Measurements from ENCODE around the gene PHF21B. TPM values are rescaled to one million over a fixed set of nuclear protein-coding genes. Genes with fewer than 3 reads are reported as not detected.

The PHF21B gene
- total and polyA plus RNA-seq, 2 donors (not counting 1 experiment from before 2014, with no cell fraction given) = 0.17 TPM; not detected in 1

DNA sequence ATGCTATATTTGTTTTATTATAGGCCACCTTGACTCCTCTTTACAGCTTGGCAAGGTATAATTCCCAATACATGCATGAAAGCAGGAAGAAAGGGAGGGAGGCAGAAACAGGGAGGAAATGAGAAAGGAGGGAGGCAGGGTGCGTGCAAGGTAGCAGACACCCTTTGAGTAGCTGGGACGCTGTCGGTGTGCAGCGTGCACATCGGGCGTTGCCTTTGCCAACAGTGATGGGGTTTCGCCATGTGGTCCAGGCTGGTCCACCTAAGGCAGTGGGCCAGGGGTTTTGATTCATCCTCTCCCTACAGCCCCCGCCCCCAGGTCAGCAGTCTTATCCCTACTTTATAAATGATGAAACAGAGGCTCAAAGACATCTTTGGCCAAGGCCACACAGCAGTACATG lies 25.0 kb upstream of the PHF21B start:
- no peak overlapping the region for H3K4me2 ChIP-seq (ENCODE audit: extremely low read depth, insufficient read depth, low read length)
- H3K4me3 ChIP-seq (replicated peaks in 1 of 4; ENCODE audit: control extremely low read depth in 1 of 4, insufficient read depth in 1 of 4, low read depth in 3 of 4, low read length in 4 of 4) = no peak overlapping the region
- H3K27ac ChIP-seq (ENCODE audit: insufficient read depth, low read length) = no peak overlapping the region
- H3K36me3 ChIP-seq (ENCODE audit: control insufficient read depth, insufficient read depth, low read length) = no peaks in the 10 kb centered on the region
- peaks cover 5% of the 10 kb centered on the region for H3K27me3 ChIP-seq (ENCODE audit: control insufficient read depth, insufficient read depth, low read length)
- H3K4me1 ChIP-seq (ENCODE audit: control insufficient read depth, extremely low read depth, insufficient read depth, low read length) = no peaks in the 10 kb centered on the region
- no peaks in the 10 kb centered on the region for H3K79me2 ChIP-seq (ENCODE audit: control insufficient read depth, insufficient read depth, low read length)
- no peak overlapping the region for H3K9ac ChIP-seq (ENCODE audit: insufficient read depth, low read length)
- DNase-seq (ENCODE audit: low read depth in 2 of 2) = no peak
- no peaks in the 10 kb centered on the region for H4K20me1 ChIP-seq (ENCODE audit: control insufficient read depth, extremely low read depth, insufficient read depth, low read length)
- no peaks in the 10 kb centered on the region for H3K9me3 ChIP-seq (ENCODE audit: control insufficient read depth, insufficient read depth, low read depth, low read length)
- no peak for TF ChIP-seq EZH2 (IDR thresholded peaks at IDR 0.05; ENCODE audit: low read length, missing control alignments)
- TF ChIP-seq, protein P1, sequence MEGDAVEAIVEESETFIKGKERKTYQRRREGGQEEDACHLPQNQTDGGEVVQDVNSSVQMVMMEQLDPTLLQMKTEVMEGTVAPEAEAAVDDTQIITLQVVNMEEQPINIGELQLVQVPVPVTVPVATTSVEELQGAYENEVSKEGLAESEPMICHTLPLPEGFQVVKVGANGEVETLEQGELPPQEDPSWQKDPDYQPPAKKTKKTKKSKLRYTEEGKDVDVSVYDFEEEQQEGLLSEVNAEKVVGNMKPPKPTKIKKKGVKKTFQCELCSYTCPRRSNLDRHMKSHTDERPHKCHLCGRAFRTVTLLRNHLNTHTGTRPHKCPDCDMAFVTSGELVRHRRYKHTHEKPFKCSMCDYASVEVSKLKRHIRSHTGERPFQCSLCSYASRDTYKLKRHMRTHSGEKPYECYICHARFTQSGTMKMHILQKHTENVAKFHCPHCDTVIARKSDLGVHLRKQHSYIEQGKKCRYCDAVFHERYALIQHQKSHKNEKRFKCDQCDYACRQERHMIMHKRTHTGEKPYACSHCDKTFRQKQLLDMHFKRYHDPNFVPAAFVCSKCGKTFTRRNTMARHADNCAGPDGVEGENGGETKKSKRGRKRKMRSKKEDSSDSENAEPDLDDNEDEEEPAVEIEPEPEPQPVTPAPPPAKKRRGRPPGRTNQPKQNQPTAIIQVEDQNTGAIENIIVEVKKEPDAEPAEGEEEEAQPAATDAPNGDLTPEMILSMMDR (conservative IDR thresholded peaks at IDR 0.05 in 1 of 2, IDR thresholded peaks at IDR 0.05 in 1 of 2; ENCODE audit: low read depth in 1 of 2, low read length in 2 of 2) = no peak
- no peak overlapping the region for H2AFZ ChIP-seq (ENCODE audit: low read length)

DNA sequence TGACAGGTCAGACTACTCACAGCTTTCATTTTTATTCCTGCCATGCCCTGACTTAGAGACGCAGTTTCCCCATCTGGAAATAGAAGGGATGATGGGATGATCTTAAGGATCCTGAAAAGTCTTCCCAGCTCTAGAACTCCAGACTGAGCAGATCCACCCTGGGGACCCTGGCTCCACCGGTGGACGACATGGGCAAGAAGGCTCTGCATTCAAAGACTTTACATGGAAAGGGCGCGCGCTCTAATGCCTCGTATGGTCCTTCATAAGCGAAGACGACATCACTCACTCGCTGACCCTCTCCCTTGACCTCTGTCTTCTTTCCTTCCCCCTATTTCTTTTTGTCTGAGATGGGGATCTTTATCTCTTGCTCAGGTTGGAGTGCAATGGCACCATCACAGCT lies 24.4 kb upstream of the PHF21B start:
- Histone ChIP-seq H4K20me1 (ENCODE audit: control insufficient read depth, extremely low read depth, insufficient read depth, low read length) (no peaks in the 10 kb centered on the region), H3K36me3 (ENCODE audit: control insufficient read depth, insufficient read depth, low read length) (no peaks in the 10 kb centered on the region), H3K27ac (ENCODE audit: insufficient read depth, low read length) (no peak overlapping the region), H3K4me1 (ENCODE audit: control insufficient read depth, extremely low read depth, insufficient read depth, low read length) (no peaks in the 10 kb centered on the region), H2AFZ (ENCODE audit: low read length) (no peak overlapping the region), H3K9ac (ENCODE audit: insufficient read depth, low read length) (no peak overlapping the region), H3K4me2 (ENCODE audit: extremely low read depth, insufficient read depth, low read length) (no peak overlapping the region), H3K27me3 (ENCODE audit: control insufficient read depth, insufficient read depth, low read length) (peaks cover 5% of the 10 kb centered on the region), H3K4me3 (replicated peaks in 1 of 4; ENCODE audit: control extremely low read depth in 1 of 4, insufficient read depth in 1 of 4, low read depth in 3 of 4, low read length in 4 of 4) (no peak overlapping the region), H3K79me2 (ENCODE audit: control insufficient read depth, insufficient read depth, low read length) (no peaks in the 10 kb centered on the region), H3K9me3 (ENCODE audit: control insufficient read depth, insufficient read depth, low read depth, low read length) (no peaks in the 10 kb centered on the region)
- no peak for DNase-seq (ENCODE audit: low read depth in 2 of 2)
- TF ChIP-seq EZH2 (IDR thresholded peaks at IDR 0.05; ENCODE audit: low read length, missing control alignments) = no peak
- TF ChIP-seq, protein P1 (conservative IDR thresholded peaks at IDR 0.05 in 1 of 2, IDR thresholded peaks at IDR 0.05 in 1 of 2; ENCODE audit: low read depth in 1 of 2, low read length in 2 of 2) = no peak

DNA sequence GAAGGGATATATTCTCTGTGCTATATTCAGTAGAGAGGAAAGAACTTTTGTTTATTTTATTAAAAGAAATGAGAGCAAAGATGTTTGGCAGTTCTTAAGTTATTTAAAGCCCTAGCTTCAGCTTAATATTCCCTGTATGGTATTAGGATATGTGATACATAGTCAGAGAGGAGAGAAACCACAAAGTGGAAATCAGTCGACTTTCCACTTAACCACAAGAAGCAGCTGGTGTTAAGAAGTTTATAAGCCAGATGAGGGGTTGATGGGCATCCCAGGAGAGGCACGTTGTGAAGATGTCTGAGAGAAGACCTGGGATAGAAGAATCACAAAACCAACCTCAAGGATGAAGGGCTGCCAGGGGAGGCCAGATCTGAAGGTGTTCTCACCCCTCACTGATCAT lies 23.3 kb upstream of the PHF21B start:
- TF ChIP-seq, protein P1 (conservative IDR thresholded peaks at IDR 0.05 in 1 of 2, IDR thresholded peaks at IDR 0.05 in 1 of 2; ENCODE audit: low read depth in 1 of 2, low read length in 2 of 2) = no peak
- no peak for TF ChIP-seq EZH2 (IDR thresholded peaks at IDR 0.05; ENCODE audit: low read length, missing control alignments)
- H3K4me2 ChIP-seq (ENCODE audit: extremely low read depth, insufficient read depth, low read length) = no peak overlapping the region
- H3K9ac ChIP-seq (ENCODE audit: insufficient read depth, low read length) = no peak overlapping the region
- no peak overlapping the region for H2AFZ ChIP-seq (ENCODE audit: low read length)
- no peaks in the 10 kb centered on the region for H3K4me1 ChIP-seq (ENCODE audit: control insufficient read depth, extremely low read depth, insufficient read depth, low read length)
- peak in 1 of 2 donors; percentile 3 for DNase-seq (ENCODE audit: low read depth in 2 of 2)
- H3K79me2 ChIP-seq (ENCODE audit: control insufficient read depth, insufficient read depth, low read length) = no peaks in the 10 kb centered on the region
- H3K9me3 ChIP-seq (ENCODE audit: control insufficient read depth, insufficient read depth, low read depth, low read length) = no peaks in the 10 kb centered on the region
- H3K27ac ChIP-seq (ENCODE audit: insufficient read depth, low read length) = no peak overlapping the region
- H3K36me3 ChIP-seq (ENCODE audit: control insufficient read depth, insufficient read depth, low read length) = no peaks in the 10 kb centered on the region
- no peak overlapping the region for H3K4me3 ChIP-seq (replicated peaks in 1 of 4; ENCODE audit: control extremely low read depth in 1 of 4, insufficient read depth in 1 of 4, low read depth in 3 of 4, low read length in 4 of 4)
- no peaks in the 10 kb centered on the region for H4K20me1 ChIP-seq (ENCODE audit: control insufficient read depth, extremely low read depth, insufficient read depth, low read length)
- H3K27me3 ChIP-seq (ENCODE audit: control insufficient read depth, insufficient read depth, low read length) = peaks cover 5% of the 10 kb centered on the region
